ENCODE measurements around the gene PRRT1B. TPM values are rescaled to one million over a fixed set of nuclear protein-coding genes. Genes with fewer than 3 reads are reported as not detected.
"Not testable (repeated sequence)": the region's sequence is repeated elsewhere in the genome, so short reads cannot be mapped to it uniquely, and the experiment has no call there.

PRRT1B gene
- total RNA-seq (2014; rRNA removed; shearing (Covaris generic)) = not detected in 2 replicates
- polyA plus RNA-seq (2015; cell fraction: cytosol; rRNA removed) = not detected in 2 replicates
- not detected in 2 replicates for polyA plus RNA-seq (2015; cell fraction: nucleus; rRNA removed)

GRCh38 chr9:131545003-131545785 lies at the start of gene PRRT1B:
PRRT1B (plus strand) TSS chr9:131545523; CDS start chr9:131545616, 93 bp downstream.
- no peak for DNase-seq (ENCODE audit: low read depth)

- DNase-seq (ENCODE audit: low read depth) = no peak
These were observed 49.5 kb upstream of the PRRT1B start for GRCh38 chr9:131495785-131496184.

- no peak for DNase-seq (ENCODE audit: low read depth)
These were observed 48.4 kb upstream of the PRRT1B start for GRCh38 chr9:131496844-131497405.

- DNase-seq (ENCODE audit: low read depth) = no peak
These were observed 46.0 kb upstream of the PRRT1B start for GRCh38 chr9:131499254-131499767.

- DNase-seq (ENCODE audit: low read depth) = no peak
These were observed 44.9 kb upstream of the PRRT1B start for GRCh38 chr9:131500377-131500776.

- DNase-seq (ENCODE audit: low read depth) = peak; percentile 67
These were observed 44.3 kb upstream of the PRRT1B start for GRCh38 chr9:131500939-131501541.

GRCh38 chr9:131502781-131503625 lies 42.3 kb upstream of the PRRT1B start, which contains the start of gene POMT1:
POMT1 (plus strand) TSS chr9:131502918; CDS start chr9:131504219, 1,301 bp downstream.
- DNase-seq (ENCODE audit: low read depth) = peak; percentile 47

GRCh38 chr9:131503626-131504465 lies 41.5 kb upstream of the PRRT1B start:
- peak; percentile 47 for DNase-seq (ENCODE audit: low read depth)

GRCh38 chr9:131505012-131505411 lies 40.3 kb upstream of the PRRT1B start:
- DNase-seq (ENCODE audit: low read depth) = no peak

GRCh38 chr9:131511416-131511815 lies 33.9 kb upstream of the PRRT1B start:
- DNase-seq (ENCODE audit: low read depth) = no peak

GRCh38 chr9:131511880-131512279 lies 33.4 kb upstream of the PRRT1B start:
- DNase-seq (ENCODE audit: low read depth) = no peak

- no peak for DNase-seq (ENCODE audit: low read depth)
These were observed 32.1 kb upstream of the PRRT1B start for GRCh38 chr9:131513177-131513576.

- DNase-seq (ENCODE audit: low read depth) = not testable (repeated sequence)
These were observed 29.7 kb upstream of the PRRT1B start for GRCh38 chr9:131515559-131516031.

- DNase-seq (ENCODE audit: low read depth) = no peak
These were observed 29.2 kb upstream of the PRRT1B start for GRCh38 chr9:131516100-131516499.

GRCh38 chr9:131516930-131517329 lies 28.4 kb upstream of the PRRT1B start:
- DNase-seq (ENCODE audit: low read depth) = no peak

- DNase-seq (ENCODE audit: low read depth) = no peak
These were observed 27.5 kb upstream of the PRRT1B start for GRCh38 chr9:131517761-131518190.

- DNase-seq (ENCODE audit: low read depth) = no peak
These were observed 26.8 kb upstream of the PRRT1B start for GRCh38 chr9:131518553-131518952.

- DNase-seq (ENCODE audit: low read depth) = no peak
These were observed 24.8 kb upstream of the PRRT1B start for GRCh38 chr9:131520503-131520902.

GRCh38 chr9:131521203-131521602 lies 24.1 kb upstream of the PRRT1B start:
- no peak for DNase-seq (ENCODE audit: low read depth)

- DNase-seq (ENCODE audit: low read depth) = no peak
These were observed 23.5 kb upstream of the PRRT1B start for GRCh38 chr9:131521822-131522221.

All from HT1080 (cell line).